ENCODE measurements around the gene SHC2.
"Not testable (repeated sequence)": the region's sequence is repeated elsewhere in the genome, so short reads cannot be mapped to it uniquely, and the experiment has no call there.

The SHC2 gene

DNA sequence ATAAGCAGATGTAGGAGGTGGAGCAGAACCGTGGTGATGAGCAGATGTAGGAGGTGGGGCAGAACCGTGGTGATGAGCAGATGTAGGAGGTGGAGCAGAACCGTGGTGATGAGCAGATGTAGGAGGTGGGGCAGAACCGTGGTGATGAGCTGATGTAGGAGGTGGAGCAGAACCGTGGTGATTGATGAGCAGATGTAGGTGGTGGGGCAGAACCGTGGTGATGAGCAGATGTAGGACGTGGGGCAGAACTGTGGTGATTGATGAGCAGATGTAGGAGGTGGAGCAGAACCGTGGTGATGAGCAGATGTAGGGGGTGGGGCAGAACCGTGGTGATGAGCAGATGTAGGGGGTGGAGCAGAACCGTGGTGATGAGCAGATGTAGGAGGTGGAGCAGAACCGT lies 78.9 kb downstream of the SHC2 start:
- H3K36me3 ChIP-seq (replicated peaks); in situ Hi-C loops (cut with MboI; ENCODE audit: low sequenced_read_pairs); DNase-seq (ENCODE audit: low spot score in 2 of 2); H3K4me3 ChIP-seq; H3K9me3 ChIP-seq; H3K27me3 ChIP-seq (ENCODE audit: low read depth): not testable (repeated sequence)
- peaks cover 11% of the 10 kb centered on the region for H3K4me1 ChIP-seq

DNA sequence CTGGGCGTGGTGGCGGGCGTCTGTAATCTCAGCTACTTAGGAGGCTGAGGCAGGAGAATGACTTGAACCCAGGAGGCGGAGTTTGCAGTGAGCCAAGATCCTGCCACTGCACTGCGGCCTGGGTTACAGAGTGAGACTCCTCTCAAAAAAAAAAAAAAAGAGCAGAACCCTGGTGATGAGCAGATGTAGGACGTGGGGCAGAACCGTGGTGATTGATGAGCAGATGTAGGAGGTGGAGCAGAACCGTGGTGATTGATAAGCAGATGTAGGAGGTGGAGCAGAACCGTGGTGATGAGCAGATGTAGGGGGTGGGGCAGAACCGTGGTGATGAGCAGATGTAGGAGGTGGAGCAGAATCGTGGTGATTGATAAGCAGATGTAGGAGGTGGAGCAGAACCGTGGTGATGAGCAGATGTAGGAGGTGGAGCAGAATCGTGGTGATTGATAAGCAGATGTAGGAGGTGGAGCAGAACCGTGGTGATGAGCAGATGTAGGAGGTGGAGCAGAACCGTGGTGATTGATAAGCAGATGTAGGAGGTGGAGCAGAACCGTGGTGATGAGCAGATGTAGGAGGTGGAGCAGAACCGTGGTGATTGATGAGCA lies 80.1 kb downstream of the SHC2 start:
- H3K4me1 ChIP-seq; in situ Hi-C loops (cut with MboI; ENCODE audit: low sequenced_read_pairs); DNase-seq (ENCODE audit: low spot score in 2 of 2); H3K27me3 ChIP-seq (ENCODE audit: low read depth); H3K36me3 ChIP-seq (replicated peaks); H3K4me3 ChIP-seq; H3K9me3 ChIP-seq: not testable (repeated sequence)

DNA sequence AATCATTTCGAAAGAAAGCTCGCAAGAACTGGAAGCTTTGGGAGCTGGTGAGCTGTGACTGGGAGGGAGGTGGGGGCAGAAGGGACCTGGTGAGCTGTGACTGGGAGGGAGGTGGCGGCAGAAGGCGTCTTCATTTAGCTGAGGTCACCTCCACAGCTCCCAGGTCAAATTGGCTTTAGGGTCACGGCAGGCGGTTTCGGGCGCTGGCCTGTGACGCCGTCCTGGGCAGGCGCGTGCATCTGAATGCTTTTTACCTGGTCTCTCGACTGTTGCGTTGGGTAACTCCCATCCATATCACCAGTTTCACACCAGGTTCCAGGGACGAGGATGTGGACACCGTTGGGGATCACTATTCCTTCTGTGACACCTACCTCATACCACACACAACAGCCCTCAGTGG lies 81.0 kb downstream of the SHC2 start:
- H3K4me3 ChIP-seq = no peak overlapping the region
- no peaks in the 10 kb centered on the region for H3K36me3 ChIP-seq (replicated peaks)
- no peaks in the 10 kb centered on the region; the same call in 1 of the 2 replicates for H3K9me3 ChIP-seq
- H3K27me3 ChIP-seq (ENCODE audit: low read depth) = no peaks in the 10 kb centered on the region
- no peak for DNase-seq (ENCODE audit: low spot score in 2 of 2)
- in situ Hi-C loops (cut with MboI; ENCODE audit: low sequenced_read_pairs) = no loop called here
- no peaks in the 10 kb centered on the region for H3K4me1 ChIP-seq

DNA sequence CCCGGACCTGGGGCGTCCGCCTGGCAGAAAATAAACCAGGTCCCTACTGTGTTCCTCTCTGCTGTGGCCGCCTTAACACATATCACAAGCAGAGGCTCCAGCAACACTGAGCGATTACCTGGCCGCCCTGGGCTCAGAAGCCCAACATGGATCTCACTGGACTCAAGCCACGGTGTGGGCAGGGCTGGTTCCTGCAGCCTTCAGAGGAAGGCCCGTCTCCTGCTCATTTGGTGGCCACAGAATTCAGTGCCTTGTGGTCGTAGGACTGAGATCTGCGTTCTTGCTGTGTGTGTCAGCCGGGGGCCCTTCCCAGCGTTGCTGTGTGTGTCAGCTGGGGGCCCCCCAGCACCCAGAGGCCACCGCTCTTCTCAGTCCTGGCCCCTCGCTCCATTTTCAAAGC lies 82.1 kb downstream of the SHC2 start:
- in situ Hi-C loops (cut with MboI; ENCODE audit: low sequenced_read_pairs) = no loop called here
- H3K4me3 ChIP-seq = no peak overlapping the region
- H3K36me3 ChIP-seq (replicated peaks) = no peaks in the 10 kb centered on the region
- no peaks in the 10 kb centered on the region for H3K4me1 ChIP-seq
- no peak for DNase-seq (ENCODE audit: low spot score in 2 of 2)
- no peaks in the 10 kb centered on the region for H3K27me3 ChIP-seq (ENCODE audit: low read depth)
- H3K9me3 ChIP-seq = no peaks in the 10 kb centered on the region; the same call in 1 of the 2 replicates

DNA sequence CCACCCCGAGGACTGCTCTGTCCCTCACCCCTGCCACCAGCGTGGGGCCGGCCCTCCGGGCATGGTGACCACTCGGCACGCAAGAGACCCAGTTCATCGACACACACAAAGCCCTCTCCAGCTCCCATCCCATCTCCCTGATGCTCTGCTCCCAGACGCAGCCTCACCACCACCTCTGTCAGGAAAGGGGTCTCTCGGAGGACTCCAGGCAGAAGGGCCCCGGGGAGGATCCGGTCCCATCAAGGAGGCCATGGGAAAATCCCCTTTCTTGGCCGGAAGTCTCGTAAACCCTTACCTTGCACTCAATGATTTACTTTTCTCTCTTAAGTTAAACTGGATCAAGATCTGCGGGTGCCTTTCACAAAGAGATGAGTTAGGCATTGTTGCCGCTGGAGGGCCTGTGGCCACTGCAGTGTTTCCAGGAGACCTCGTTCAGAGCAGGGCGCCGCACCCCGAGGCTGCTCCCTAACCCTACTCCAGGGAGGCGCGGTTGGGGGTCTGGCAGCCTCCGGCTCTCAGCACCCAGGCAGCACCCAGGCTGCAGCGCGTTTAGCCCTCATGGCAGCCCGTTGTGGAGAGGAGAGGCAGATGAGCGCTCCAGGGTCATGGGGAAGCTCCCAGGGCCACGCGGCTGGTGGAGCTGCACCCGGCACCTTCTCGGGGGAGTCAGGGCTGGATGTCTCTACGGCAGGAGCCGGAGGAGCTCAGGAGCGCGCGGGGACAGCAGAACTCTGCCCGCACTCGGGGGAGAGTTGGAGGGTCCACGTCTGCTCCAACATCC lies 82.8 kb downstream of the SHC2 start:
- no peaks in the 10 kb centered on the region for H3K27me3 ChIP-seq (ENCODE audit: low read depth)
- in situ Hi-C loops (cut with MboI; ENCODE audit: low sequenced_read_pairs) = no loop called here
- H3K4me1 ChIP-seq = no peaks in the 10 kb centered on the region
- no peaks in the 10 kb centered on the region for H3K36me3 ChIP-seq (replicated peaks)
- H3K9me3 ChIP-seq = no peaks in the 10 kb centered on the region
- DNase-seq (ENCODE audit: low spot score in 2 of 2) = no peak
- H3K4me3 ChIP-seq = no peak overlapping the region

DNA sequence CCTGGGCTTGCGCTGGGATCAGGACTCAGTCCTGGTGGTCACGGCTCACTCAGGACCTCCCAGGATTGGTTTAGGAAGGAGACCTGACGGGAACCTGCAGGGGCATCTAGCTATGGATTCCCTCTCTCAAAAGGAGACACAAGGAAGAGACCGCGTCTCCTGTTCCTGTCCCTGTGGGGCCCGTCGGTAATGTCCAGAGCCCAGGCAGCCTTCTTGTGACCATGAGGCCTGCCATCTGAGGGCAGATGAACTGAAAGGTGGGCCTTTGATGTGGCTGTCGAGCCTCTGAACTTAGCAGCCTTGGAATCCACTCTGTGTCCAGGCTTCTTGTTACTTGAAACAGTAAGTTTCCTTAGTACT lies 84.7 kb downstream of the SHC2 start:
- H3K27me3 ChIP-seq (ENCODE audit: low read depth) = no peaks in the 10 kb centered on the region
- in situ Hi-C loops (cut with MboI; ENCODE audit: low sequenced_read_pairs) = no loop called here
- no peaks in the 10 kb centered on the region for H3K9me3 ChIP-seq
- no peak for DNase-seq (ENCODE audit: low spot score in 2 of 2)
- H3K36me3 ChIP-seq (replicated peaks) = no peaks in the 10 kb centered on the region
- H3K4me3 ChIP-seq = no peak overlapping the region
- no peaks in the 10 kb centered on the region for H3K4me1 ChIP-seq

DNA sequence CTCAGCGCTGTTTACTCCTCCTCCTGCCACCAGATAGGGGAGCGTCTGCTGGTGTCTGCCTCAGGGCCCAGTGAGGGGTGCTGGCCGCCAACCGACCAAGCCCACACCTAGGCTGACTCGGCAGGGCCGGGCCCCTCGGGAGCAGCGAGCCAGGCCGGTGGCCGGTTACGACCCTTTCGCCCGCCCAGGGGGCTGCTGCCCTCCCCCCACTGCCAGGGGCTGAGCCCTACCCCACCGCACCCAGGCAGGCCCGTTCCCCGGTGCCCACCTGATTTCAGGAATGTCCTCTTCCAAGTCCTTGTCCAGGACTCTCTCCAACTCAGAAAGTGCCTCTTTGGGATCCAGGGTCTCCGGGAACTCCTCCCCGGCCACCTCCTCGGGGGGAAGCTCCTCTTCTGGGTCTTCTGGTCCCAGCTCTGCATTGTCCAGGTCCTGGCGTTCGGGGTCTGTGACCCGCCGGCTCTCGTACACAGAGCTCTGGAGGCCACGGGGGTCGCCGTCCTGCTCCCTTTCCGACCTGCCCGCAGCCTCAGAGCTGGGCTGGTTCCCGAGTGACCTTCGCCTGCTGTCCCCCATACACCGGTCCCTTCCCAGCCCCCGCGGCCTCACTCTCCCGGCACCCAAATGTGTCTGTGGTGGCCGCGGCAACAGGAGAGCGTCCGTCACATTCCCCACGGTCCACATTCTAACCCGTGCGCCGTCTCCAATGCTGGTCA lies 85.3 kb downstream of the SHC2 start:
- Histone ChIP-seq H3K9me3 (no peaks in the 10 kb centered on the region), H3K36me3 (replicated peaks) (no peaks in the 10 kb centered on the region), H3K4me1 (no peaks in the 10 kb centered on the region), H3K27me3 (ENCODE audit: low read depth) (no peaks in the 10 kb centered on the region), H3K4me3 (no peak overlapping the region)
- in situ Hi-C loops (cut with MboI; ENCODE audit: low sequenced_read_pairs) = no loop called here
- DNase-seq (ENCODE audit: low spot score in 2 of 2) = no peak

DNA sequence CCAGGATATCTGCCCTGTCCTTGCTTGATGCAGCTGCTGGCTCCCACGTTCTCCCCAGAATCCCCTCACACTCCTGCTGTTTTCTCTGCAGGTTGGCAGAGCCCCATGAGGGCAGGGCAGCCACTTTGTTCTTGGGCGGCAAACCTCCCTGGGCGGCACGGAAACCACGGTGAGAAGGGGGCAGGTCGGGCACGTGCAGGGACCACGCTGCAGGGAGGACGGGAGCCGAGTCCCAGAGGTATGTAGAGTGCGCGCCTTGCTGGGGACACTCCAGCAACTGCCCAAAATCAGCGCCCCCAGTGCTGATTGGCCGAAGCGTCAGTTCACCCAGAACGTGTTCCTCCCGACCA lies 86.0 kb downstream of the SHC2 start:
- in situ Hi-C loops (cut with MboI; ENCODE audit: low sequenced_read_pairs) = no loop called here
- Histone ChIP-seq H3K4me3 (no peak overlapping the region), H3K27me3 (ENCODE audit: low read depth) (no peaks in the 10 kb centered on the region), H3K4me1 (no peaks in the 10 kb centered on the region), H3K36me3 (replicated peaks) (no peaks in the 10 kb centered on the region), H3K9me3 (no peaks in the 10 kb centered on the region)
- no peak for DNase-seq (ENCODE audit: low spot score in 2 of 2)

DNA sequence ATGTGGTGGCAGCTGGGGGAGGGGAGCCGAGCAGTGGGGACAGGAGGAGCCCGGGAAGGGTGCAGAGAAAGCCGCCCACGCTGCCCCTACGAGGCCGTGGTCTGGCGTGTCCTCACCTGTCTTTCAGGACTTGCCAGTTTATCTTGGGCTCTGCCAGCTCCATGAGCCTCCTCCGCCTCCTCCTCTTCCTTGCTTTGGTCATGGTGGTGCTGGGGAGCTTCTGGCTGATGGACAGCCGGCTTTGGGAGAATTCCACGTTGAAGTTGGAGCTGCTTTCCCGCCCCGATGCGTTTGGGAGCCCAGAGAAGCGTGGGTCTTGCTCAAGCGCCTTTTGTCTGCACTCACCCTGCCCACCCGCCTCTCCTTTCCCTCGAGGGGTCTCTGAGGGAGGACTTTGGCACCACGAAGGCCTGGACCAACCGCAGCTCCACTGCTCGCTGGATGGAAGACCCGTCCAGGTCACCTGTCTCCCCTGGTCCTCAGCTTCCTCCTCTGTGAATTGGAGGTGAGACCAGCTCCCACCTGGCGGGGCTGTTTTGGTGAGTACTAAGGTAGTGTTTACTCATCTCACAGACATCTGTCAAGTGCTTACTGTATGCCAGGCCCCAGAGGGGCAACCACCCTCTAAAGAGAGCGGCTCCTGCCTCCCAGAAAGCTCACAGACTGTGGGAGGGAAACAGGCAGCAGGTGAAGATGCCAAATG lies 86.5 kb downstream of the SHC2 start:
- no peaks in the 10 kb centered on the region for H3K27me3 ChIP-seq (ENCODE audit: low read depth)
- in situ Hi-C loops (cut with MboI; ENCODE audit: low sequenced_read_pairs) = no loop called here
- H3K4me1 ChIP-seq = no peaks in the 10 kb centered on the region
- no peaks in the 10 kb centered on the region for H3K9me3 ChIP-seq
- DNase-seq (ENCODE audit: low spot score in 2 of 2) = no peak
- no peaks in the 10 kb centered on the region for H3K36me3 ChIP-seq (replicated peaks)
- no peak overlapping the region for H3K4me3 ChIP-seq

DNA sequence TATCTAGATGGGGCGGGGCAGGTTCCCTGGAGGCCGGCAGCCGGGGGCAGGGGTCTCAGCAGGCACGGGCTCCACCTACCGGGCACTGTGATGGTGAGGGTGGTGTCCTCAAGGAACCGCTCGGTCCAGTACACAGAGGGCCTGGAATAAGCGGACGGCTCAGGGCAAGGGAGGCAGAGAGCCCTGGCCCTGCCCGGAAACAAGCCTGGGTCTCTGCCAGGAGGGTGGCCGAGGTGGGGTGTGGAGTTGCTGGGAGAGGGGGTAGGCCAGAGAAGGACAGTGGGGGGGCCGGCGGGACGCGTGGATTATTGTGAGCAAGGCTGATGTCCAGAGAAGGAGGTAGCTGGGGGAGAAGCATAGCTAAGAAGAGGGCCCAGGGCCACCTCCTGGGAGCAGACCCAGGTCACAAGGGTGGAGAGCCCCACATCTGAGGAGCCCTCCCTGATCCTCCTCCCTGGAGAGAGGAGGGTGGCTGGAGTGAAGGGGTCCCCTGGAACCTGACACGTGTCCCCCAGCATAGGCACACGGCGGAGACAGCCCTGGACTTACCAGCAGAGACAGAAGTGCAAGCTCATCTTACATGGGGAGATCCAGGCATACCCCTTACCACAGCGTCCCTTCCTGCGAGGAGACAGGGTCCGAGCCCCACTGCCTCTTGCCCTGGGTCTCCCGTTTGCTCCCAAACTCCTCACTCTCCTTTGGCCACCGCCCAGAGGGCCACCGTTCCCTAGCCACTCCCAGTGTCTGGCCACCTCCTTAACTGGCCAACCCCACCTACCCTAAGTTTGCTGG lies 87.2 kb downstream of the SHC2 start:
- in situ Hi-C loops (cut with MboI; ENCODE audit: low sequenced_read_pairs) = no loop called here
- DNase-seq (ENCODE audit: low spot score in 2 of 2) = no peak
- Histone ChIP-seq H3K27me3 (ENCODE audit: low read depth) (no peaks in the 10 kb centered on the region), H3K4me3 (no peak overlapping the region), H3K36me3 (replicated peaks) (no peaks in the 10 kb centered on the region), H3K4me1 (no peaks in the 10 kb centered on the region), H3K9me3 (no peaks in the 10 kb centered on the region)

DNA sequence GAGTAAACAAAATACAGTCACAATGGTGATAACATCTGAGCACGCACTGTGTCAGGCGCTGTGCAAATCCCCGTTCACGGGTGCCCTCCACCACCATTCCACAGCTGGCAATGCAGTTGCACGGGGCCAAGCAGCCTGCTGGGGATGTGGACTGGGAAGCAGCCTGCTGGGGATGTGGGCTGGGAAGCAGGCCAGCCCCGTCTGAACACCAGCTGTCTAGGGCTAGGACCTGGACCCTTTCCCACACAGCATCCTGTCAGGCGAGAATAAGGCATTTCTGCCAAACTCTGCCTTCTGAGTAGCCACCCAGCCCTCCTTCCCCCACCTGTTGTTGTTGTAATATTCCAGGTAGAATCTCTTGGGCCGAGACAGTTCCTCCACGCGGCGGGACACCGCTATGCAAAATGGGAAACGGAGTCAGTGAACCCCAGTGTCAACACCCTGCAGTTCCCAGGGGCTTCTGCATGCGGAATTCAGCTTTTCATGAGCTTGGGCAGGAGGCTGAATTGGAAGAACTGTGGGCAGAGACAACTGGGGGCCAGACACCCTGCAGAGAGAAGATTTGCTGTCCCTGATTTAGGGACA lies 88.4 kb downstream of the SHC2 start:
- Histone ChIP-seq H3K4me3 (no peak overlapping the region), H3K27me3 (ENCODE audit: low read depth) (no peaks in the 10 kb centered on the region), H3K9me3 (no peaks in the 10 kb centered on the region), H3K4me1 (no peaks in the 10 kb centered on the region), H3K36me3 (replicated peaks) (no peaks in the 10 kb centered on the region)
- no peak for DNase-seq (ENCODE audit: low spot score in 2 of 2)
- in situ Hi-C loops (cut with MboI; ENCODE audit: low sequenced_read_pairs) = no loop called here

DNA sequence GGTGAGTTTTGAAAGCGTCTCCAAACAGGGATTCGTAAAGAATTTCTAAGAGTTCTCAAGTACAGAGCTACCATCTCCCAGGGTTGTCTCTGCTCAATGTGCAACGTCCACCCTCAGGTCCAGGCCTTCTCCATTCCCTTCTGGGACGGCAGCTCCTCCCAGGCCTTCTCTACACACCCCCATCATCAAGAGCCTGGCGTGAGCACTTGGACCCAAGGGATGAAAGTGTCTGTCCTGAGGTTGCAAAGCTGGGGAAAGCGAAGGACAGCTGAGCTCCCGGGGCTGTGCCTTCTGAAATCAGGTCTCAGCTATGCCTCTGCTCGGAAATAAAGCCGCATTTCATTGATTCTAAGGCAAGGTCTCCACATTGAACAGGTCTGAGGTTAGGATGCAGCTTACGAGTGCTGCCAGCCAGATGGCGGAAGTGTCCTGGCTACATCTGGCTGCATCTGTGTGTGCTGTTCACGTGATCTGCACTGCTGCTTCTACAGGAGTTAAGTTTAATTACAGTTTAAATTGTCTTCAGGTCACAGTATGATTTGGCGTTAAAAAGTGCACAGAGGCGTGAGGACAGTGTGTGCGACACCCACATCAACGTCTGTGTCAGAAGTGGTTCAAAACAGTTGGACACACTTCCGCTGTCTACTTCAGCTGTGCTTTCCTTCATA lies 89.2 kb downstream of the SHC2 start:
- no peaks in the 10 kb centered on the region for H3K27me3 ChIP-seq (ENCODE audit: low read depth)
- DNase-seq (ENCODE audit: low spot score in 2 of 2) = no peak
- H3K4me3 ChIP-seq = no peak overlapping the region
- H3K4me1 ChIP-seq = no peaks in the 10 kb centered on the region
- peaks cover 4% of the 10 kb centered on the region; the same call in 1 of the 2 replicates for H3K9me3 ChIP-seq
- H3K36me3 ChIP-seq (replicated peaks) = no peaks in the 10 kb centered on the region
- in situ Hi-C loops (cut with MboI; ENCODE audit: low sequenced_read_pairs) = no loop called here

Data from HAP-1 (cell line).